Stimulated activated CD8-positive, alpha-beta memory T cell treated with anti-CD3 and anti-CD28 coated beads, Interleukin-2, amount 100 ng/mL, for 48 hours (primary cell): ENCODE measurements around the gene LIPA.

Experiments used
- DNase-seq, 2 donors: peaks; one replicate each; pipeline ENCODE4 v3.0.0-alpha.2; 2020; ENCODE audit warnings: low read depth in 2 of 2

The LIPA gene

DNA sequence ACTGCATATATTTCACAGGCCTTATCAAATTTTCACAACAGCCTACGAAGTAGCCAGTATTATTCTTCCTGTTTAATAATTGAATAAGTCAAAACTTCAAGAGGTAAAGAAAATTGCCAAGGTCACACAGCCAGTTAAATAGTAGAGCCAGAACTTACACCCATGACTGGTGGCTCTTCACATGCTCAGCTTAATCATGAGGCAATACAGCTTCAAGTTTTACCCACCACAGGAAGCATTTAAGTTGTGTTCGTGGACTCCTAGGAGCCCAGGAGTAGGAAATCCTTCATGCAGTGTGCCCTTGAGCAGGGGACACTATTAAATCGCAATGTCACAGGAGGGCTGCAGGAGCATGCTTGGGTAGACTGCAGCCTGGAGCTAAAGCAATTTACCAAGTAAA, 11.1 kb downstream of the LIPA start:
- no peak for DNase-seq

DNA sequence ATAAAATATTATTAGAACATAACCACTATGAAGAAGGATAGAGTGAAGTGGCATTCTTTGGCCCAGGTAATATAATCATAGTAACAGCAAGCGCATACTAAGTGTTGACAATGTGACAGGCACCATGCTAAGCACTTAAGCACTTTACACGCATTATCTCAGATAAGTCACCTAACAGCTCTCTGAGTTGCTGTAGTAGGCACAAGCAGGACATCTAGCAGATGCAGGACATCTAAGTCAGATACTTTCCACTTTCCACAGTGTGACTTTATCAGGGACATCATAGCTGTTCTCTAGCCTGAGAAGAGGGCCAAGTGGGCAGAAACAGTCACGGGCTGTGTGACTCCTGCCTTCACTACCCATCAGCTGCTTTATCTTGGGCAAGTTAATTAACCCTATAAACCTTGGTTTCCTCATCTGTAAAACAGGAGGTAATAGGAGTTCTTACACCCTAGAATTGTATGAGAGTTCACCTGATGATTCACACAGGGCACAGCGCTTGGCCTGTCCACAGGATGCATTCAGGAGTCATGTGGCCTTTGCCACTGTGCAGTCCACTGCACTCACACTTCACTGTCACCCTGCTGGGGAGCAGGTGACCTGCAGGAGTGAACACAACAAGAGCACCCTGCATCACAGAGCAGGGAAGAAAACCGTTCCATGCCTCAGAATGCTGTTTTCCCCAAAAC, 12.5 kb downstream of the LIPA start:
- DNase-seq: no peak

DNA sequence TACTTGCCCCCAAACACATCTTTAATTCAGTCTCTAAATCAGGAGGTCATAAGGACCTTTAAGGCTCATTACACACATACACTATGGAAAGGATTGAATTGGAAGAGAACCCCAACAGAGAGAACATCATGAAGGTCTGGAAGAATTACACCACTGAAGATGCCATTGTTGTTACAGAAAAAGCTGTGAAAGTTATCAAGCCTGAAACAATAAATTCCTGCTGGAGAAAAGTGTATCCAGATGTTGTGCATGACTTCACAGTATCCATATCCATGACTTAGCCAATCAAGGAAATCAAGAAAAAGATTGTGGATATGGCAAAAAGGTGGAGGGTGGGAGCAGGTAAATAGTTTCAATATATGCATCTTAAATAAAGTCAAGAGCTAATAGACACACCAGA, 13.7 kb downstream of the LIPA start:
- no peak for DNase-seq

DNA sequence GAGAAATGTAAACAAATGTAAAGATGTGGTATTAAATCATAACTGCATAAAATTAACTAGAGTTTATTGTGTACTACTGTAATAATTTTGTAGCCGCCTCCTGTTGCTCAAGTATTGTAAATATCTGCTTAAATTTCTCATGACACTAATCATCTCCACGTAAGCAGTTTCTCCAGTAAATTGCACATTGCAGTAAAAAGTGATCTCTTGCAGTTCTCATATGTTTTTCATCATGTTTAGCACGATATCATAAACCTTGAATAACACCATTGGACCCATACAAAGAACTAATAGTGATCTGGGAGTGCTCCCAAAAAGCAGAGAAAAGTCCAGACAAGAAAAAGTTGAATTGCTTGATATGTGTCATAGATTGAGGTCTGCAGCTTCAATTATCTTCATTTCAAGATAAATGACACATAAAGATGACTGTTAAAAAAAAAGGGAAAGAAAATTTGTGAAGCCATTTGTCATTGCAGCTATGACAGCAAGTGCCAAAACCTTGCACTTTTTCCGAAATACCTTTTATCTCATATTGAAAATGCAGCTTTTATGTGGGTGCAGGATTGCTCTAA, 15.3 kb downstream of the LIPA start:
- DNase-seq: no peak

DNA sequence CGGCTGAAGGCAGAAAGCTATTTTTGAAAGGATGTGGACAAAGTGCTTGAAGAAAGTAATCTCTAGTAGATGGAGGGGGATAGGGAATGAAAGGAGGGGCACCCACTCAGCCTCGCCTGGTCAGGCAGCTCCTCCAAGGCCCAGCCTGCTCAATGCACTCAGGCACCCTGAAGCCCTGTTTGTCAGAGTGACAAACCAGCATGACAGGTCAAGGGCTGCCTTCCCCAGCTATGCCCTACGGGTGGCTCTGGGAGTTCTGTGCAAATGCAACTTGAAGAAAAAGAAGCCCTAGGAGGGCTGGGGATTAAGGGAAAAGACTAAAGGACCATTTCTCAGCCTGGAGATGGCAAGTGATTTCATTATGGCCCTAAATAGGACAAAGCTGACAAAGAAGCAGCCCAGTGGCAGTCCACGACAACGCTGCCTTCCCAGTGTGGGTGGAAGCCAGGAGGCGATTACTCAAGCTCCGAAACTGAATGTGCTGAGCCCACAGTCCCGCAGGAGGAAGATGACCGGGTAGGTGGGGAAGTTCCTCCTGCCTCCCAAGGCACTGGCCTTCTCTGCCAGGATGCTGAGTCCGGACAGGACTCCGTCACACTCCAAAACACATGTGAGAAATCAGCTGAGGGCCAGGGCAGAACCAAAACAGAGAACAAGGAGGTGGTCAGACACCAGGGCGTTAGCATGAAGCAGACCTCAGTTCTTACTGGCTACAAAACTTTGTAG, 16.3 kb downstream of the LIPA start:
- DNase-seq: no peak

DNA sequence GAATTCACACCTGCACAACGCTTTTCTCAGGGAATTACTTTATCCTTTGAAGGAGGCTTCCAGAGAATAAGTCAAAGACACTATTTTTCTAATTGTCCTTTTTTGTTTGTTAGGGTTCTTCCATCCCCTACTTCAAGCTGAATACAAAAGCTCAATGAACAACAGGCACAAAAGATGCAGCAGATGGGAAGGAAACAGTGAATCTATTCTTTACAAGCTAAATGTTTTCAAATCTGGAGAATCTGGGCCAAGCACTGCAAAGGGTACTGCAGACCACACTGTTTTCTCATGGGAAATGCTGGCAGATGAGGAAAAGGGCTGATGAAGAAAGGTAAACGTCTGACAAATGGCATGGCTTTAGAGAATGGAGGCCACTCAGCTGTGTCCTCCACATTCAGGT, 18.5 kb downstream of the LIPA start:
- DNase-seq: no peak

DNA sequence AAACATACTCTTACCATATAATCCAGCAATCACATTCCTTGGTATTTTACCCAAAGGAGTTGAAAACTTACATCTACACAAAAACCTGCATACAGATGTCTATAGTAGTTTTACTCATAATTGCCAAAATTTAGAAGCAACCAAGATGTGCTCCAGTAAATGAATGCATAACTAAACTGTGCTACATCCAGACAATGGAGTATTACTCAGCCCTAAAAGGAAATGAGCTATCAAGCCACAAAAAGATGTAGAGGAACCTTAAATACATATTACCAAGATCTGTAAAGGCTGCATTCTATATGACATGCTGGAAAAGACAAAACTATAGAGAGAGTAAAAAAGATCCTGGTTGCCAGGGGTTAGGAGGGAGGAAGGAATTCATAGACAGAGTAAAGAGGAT, 22.6 kb downstream of the LIPA start:
- no peak for DNase-seq

DNA sequence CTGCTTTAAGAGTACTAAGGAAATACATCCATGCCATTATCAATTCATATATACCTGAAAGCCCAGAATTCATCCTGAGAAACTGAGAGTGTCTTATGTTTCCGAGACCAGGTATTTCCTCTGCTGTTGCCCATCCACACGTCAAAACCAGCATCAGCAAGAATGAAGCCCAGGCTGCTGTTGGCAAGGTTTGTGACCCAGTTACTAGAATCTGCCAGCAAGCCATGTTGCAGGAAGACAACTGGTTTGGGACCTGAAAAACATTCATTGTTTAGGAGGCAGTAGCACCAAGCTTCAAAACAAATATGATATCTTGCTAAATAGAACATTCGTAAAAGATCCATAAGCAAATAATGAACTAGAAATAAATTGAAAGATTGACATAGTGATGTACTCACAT, 23.4 kb downstream of the LIPA start:
- no peak for DNase-seq

DNA sequence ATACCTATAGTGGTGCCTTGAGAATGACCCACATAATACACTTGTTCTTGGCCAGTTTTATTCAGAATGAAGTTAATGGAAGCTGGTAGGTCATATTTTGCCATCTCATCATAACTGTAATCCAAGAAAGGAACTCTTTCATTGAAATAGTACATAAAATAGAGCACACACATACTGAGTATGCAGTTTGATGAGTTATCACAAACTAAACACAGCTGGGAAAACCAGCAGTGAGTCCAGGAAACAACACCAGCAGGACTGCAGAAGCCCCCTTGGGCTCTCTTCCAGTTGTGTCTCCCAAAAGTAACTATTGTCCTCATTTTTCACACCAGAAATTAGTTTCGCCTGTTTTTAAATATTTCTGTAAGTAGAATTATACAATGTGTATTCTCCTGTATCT, 24.7 kb downstream of the LIPA start:
- no peak for DNase-seq

DNA sequence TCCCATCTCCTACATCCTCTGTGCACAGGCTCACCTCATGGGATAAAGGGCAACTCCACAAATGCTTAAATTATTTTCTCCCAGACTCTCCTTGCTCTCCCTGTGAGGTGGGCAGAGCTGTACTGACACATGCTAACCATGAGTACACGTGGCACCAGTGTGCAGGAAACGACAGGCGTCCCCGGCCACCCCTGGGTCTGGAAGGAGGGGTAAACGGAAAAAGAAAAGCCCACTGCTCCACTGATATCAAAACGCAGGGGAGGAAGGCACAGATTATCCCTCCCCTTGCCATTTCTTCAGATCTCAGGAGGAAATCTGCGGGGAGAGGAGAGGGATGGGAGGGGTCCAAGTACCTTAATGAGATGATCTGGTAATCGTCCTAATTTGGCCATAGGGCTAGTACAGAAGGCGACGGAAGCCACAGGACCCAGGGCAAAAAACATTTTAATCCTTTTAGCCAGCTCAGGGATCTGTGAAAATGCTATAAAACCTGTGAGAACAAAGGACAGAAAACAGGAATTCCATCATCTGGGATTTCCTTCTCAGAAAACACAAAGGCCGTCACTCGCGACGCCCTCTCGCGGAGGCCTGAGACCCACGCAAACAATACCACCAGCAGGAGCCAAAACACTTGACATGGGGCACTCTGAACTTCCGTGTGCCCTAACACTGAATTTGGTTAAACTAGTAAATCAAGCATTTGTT, 26.7 kb downstream of the LIPA start:
- no peak for DNase-seq

DNA sequence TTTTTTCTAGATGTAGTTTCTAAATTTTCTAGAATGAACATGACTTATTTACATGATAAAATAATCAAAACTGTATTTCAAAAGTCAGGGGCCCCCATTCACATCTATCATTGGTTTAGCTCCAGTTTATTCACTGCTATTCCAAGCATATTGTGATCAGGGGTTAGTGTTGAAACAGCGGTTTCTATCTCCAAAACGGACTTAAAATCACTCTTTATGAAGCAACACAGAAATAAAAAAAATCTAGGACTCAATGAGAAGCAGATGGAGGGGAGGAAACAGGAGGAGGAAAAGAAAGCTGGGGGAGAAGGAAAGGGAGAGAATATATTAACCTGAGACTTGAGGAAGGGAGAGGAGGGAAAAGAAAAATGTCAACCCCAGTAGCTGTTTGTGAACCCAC, 29.7 kb downstream of the LIPA start:
- no peak for DNase-seq

DNA sequence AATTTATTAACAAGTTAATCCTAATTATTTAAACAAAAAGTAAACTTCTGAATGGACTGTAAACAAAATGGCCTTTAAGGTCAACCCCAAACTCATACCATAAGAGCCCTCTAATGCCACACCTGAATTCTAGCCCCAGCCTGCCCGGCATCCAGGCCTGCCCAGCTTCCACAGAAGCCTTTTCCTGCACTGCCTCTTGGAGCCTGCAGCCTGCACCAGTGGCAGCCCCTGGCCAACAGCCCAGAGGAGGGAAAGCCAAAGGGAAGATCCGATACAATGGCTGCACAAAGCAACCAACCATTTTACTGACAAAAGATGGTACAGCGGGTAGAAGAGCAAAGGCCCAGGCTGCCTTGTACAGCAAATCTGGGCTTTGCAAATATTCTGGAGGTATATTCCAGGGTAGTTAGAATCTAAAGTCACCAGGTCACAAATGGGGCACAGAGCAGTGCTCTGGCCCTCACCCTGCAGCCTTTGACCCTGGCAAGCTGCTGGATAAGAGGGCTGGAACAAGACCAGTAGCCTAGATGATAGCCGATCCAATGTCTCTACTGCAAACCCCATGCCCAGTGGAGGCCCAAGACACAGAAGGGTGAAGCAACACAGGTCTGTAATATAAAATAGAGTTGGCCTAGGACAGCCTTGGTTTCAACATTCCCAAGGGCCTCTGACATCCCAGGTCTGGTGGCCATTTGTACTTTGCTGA, 31.9 kb downstream of the LIPA start:
- DNase-seq: no peak

DNA sequence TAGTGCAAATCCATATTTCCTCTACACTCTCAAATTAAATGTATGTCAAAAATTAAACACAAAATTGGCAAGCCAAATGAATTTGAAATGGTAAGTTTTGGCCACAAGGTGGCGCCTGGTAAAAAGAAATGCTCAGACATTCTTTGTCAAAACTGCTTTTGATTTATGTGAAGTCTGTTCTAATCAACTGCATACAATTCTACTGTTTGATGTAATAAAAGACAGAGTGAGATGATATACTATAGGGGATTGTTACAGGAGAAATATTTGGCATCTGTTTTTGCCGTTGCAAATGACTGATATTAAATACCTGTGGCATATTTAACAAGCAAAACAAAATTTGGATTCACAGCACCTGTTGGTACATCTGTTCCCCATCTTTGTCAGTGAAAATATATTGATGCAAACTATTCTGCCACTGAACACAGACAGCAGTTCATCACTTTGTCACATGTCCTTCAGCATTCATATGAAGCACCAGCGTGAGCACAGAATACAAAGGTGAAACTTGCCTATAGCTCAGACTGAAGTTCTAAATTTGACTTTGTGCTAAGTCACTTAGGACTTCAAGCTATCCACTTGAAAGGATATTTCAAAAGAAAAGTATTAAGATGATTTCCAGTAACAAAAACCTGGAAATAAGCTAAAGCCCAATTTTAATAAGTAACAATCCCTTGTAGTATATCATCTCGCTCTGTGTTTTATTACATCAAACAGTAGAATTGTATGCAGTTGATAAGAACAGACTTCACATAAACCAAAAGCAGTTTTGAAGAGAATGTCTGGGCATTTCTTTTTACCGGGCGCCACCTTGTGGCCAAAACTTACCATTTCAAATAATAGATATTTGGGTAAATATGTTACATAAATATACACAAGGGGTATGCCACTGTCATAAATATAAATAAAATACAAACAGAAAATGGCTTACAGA, 34.3 kb downstream of the LIPA start:
- DNase-seq: peak in 1 of 2 donors; percentile 36

DNA sequence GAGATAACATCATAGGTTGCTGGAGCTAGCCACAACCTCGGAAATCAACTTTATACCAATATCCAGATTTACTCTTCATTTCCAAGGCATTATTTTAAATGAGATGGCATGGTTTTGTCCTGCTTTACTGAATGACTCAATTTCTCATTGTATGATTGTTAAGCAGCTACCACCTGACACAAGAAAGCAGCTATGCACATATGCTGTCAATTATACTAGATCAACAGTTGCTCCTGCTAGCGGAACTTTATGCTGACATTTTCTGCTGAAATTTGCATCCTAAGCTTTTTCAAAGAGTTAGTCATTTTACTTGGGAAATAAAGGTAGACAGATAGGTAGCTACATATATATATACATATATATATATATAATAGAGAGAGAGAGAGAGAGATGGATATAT, 35.5 kb downstream of the LIPA start:
- DNase-seq: no peak

DNA sequence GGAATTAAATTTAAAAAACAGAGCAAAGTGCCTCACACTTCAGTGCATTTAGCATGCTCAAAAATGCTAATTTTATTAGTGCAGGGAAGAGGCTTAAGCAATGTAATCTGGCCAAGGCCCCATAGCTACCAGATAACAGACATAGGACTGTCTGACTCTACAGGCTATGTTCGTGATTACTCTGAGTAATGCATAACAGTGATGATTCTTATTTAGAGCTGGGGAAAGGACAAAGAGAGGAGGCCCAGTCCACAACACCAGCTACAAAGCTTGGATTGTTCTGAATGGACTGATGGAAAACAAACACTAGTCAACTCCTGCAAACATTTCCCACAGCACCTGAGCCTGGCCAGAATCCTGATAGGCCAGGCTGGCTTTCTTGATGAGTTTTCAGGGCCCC, 36.1 kb downstream of the LIPA start:
- no peak for DNase-seq

DNA sequence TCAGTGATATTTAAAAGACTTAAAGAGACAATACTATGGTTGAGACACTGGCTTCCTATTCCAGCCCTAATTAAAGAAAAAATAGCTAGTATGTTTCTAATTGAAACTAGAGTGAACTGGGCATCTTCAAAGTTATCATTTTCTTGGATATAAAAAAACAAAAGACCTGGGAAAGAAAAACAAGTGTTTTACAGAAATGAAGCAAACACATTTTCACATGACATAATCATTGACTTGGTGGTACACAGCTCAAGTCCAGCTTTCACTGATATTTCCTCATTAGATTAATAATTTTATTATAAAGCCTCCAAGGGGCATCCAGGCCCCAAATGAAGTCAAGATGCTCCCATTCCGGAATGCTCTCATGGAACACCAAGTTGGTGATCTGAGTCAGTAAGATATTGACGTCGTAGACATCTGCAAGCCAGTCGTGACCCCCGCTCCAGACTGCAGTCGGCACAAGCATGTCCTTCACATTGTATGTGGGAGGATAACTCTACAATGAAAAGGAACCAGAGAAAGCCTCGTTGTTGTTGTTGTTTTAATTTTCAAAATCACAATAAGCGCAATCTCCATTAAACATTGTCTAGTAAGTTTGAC, 36.9 kb downstream of the LIPA start:
- DNase-seq: no peak

DNA sequence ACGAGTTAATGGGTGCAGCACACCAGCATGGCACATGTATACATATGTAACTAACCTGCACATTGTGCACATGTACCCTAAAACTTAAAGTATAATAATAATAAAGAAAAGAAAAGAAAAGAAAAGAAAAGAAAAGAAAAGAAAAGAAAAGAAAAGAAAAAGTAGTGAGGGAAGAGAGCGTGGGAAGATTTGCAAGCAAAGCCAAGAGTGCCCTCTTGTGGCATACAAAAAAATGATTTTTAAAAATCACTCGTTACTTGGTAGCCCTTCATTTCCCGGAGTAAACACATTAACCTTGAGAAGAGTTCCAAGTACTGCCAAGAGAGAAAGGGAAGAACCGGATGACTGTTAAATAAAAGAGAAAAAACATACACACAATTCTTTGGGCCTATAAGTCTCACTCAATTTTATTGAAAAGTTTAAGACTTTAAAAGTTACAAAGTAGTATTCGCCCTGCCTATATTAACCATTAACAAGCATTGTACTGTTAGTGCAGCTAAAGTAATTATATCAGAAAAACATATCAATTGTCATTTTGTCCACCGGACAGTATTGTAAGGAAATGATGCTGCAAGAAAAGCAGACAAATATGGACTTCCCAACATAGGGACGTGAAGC, 38.3 kb downstream of the LIPA start:
- DNase-seq: no peak

DNA sequence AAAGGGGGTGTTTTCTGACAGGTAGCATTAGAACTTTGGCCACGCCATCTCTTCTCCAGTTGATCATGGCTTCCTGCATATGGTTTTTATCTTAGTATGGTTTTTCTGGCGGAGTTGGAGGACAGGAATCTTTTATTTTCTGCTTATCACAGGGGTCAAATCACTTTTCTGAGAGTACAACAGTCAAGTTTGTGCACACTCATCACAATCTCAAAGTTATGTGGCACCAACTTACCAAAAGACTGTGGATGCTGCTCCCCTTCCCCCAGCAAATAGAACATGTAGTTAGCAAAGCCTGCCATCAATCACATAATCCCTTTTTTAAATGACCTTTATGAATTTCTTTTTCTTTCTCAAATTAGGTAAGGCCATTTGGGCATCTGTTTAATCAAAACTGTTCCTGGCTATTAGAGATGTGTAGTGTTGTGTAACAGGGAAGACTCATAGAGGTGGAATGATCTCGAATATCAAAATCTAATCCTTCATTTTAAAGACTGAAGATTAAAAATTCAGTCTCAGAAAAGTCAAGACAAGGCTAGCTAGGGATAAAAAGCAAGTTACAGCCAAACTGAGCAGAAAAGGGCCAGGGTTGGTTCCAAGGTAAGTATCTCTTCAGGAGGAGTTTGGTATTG, 40.7 kb downstream of the LIPA start:
- DNase-seq: no peak

DNA sequence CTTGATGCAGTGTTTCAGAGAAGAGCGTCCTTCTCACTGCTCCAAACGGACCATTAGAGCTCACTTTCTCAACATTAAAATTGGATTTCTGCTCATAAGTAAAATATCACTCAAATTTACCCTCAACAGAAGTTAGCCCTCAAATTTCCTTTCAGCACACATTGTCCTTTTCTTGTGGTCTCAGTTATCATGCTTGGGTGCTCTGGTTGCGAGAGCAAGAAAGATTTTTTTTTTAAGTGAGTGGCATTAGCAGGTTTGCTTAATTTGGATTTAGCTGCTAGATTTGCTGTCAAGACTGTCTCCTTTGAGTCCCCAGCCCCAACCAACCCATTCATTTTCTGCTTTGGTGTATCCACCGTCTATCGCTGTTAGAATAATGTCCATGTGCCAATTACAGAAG, 41.9 kb downstream of the LIPA start:
- no peak for DNase-seq
